Measurements from ENCODE around the gene HSPA1A. TPM values are rescaled to one million over a fixed set of nuclear protein-coding genes. Genes with fewer than 3 reads are reported as not detected.
A peak's percentile ranks its signal among the peaks of the same experiment; 100 is the strongest.

The HSPA1A gene
- total RNA-seq, 4 donors from 2014 or later = 170 to 304 (median 221) TPM

DNA sequence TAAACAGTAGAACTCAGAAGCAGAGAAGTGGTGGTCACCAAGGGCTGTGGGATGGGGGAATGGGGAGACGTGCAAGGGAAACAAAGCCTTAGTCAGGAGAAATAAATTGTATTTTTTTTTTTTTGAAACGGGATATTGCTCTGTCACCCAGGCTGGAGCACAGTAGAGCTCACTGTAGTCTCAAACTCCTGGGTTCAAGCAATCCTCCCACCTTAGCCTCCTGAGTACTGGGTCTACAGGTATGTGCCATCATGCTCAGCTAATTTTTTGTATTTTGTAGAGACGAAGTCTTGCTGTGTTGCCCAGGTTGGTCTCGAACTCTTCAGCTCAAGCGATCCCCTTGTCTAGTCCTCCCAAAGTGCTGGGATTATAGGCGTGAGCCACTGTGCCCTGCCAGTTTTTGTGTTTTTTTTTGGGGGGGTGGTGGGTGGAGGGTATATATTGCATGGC, 15.6 kb downstream of the HSPA1A start:
- Histone ChIP-seq H3K27ac (peak overlapping the region; percentile 81 to 98 (median 88)), H3K4me3 (peak overlapping the region; percentile 42 to 73 (median 58)), H3K9me3 (no peaks in the 10 kb centered on the region), H3K4me1 (peaks cover 0 to 43% (median 30%) of the 10 kb centered on the region in 4 donors), H3K36me3 (no peaks in the 10 kb centered on the region), H3K27me3 (no peaks in the 10 kb centered on the region)
- WGBS, 2 donors = 42 to 55% methylated on average over 6 of the region's 6 CpGs
- DNase-seq (ENCODE audit: low spot score in 2 of 2) = peak in 1 of 2 donors; percentile 12
- TF ChIP-seq POLR2A (IDR thresholded peaks at IDR 0.05) = no peak
- TF ChIP-seq EP300 (IDR thresholded peaks at IDR 0.05) = peak in 1 of 2 donors; percentile 20
- TF ChIP-seq, protein P1, sequence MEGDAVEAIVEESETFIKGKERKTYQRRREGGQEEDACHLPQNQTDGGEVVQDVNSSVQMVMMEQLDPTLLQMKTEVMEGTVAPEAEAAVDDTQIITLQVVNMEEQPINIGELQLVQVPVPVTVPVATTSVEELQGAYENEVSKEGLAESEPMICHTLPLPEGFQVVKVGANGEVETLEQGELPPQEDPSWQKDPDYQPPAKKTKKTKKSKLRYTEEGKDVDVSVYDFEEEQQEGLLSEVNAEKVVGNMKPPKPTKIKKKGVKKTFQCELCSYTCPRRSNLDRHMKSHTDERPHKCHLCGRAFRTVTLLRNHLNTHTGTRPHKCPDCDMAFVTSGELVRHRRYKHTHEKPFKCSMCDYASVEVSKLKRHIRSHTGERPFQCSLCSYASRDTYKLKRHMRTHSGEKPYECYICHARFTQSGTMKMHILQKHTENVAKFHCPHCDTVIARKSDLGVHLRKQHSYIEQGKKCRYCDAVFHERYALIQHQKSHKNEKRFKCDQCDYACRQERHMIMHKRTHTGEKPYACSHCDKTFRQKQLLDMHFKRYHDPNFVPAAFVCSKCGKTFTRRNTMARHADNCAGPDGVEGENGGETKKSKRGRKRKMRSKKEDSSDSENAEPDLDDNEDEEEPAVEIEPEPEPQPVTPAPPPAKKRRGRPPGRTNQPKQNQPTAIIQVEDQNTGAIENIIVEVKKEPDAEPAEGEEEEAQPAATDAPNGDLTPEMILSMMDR (IDR thresholded peaks at IDR 0.05) = no peak

DNA sequence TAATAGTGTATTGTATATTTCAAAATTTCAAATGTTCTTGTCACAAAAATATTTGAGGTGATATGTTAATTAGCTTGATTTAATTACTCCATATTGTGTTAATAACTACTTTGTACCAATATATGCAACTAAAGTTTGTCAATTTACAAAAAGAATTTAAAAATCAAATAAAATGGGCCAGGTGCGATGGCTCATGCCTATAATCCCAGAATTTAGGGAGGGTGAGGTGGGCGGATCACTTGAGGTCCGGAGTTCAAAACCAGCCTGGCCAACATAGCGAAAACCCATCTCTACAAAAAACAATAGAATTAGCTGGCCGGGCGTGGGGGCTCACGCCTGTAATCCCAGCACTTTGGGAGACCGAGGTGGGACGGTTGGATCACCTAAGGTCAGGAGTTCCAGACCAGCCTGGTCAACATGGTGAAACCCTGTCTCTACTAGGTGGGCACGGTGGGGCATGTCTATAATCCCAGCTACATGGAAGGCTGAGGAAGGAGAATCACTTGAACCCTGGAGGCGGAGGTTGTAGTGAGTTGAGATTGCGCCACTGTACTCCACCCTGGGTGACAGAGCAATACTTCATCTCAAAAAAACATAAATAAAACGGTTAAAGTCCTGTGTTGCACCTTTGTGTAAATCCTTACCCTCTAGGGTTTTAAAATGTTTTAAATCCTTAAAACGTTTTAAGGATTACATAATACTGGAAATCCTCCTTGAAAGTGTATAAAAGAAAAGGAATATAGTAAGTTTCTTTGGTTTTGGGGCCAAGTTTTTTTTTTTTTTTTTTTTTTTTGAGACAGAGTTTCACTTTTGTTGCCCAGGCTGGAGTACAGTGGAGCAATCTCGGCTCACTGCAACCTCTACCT, 16.2 kb downstream of the HSPA1A start:
- Histone ChIP-seq H3K27me3 (no peaks in the 10 kb centered on the region), H3K4me1 (peaks cover 0 to 43% (median 30%) of the 10 kb centered on the region in 4 donors), H3K9me3 (no peaks in the 10 kb centered on the region), H3K4me3 (peak overlapping the region in 1 of 4 donors; percentile 55), H3K27ac (peak overlapping the region; percentile 81 to 98 (median 88)), H3K36me3 (peaks cover 0 to 1% (median 0%) of the 10 kb centered on the region in 3 donors)
- peak in 1 of 2 donors; percentile 33 for DNase-seq (ENCODE audit: low spot score in 2 of 2)
- WGBS, 2 donors = 81 to 83% methylated on average over 15 of the region's 15 CpGs
- TF ChIP-seq POLR2A (IDR thresholded peaks at IDR 0.05) (no peak), EP300 (IDR thresholded peaks at IDR 0.05) (peak in 1 of 2 donors; percentile 36)

DNA sequence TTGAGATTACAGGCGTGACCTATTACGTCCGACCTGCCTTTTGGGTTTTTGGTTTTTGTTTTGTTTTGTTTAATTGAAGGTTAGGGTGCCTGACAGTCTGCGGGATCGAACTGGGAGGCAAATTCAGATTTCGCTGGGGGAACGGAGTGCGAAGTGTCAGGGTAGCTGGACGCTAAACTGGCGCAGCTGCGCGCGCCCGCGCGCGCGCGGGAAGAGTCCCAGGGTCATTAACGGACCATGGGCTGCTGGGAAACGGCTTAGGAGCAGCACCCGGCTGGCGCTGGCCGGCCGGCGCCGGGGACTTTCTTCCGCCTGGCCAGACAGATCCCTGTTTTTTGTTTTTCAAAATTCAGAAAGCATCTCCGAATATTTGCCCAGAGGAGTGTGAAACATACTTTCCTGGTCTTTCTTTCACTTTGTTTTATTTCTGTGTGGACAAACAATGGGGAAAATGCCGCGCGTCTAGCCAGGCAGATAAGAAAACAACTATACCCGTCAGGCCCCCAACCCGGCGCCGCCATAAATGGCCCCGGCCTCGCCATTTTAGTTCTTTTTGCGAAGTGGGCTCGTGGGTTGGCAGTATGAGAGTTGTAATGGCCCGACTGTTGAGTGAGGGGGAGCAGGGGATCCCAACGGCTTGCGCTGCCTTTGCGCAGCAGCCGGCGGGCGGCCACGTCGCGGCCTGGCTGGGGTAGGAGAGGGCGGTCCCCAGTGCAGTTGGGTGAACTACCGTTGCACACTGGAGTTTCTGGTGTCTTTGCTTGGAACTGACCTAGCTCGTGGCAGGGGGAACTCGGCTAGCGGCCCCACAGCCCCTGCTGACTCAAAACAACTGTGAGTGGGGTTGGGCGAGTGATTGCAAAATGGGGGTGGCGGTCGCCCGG, 19.3 kb downstream of the HSPA1A start:
- H3K36me3 ChIP-seq = peaks cover 0 to 31% (median 6%) of the 10 kb centered on the region in 3 donors
- H3K4me3 ChIP-seq = peak overlapping the region; percentile 83 to 95 (median 88)
- TF ChIP-seq, protein P1 (IDR thresholded peaks at IDR 0.05) = peak in 2 of 5 experiments; percentile 27 to 34
- TF ChIP-seq EP300 (IDR thresholded peaks at IDR 0.05) (peak; percentile 40 to 89), POLR2A (IDR thresholded peaks at IDR 0.05) (peak; percentile 82 to 85)
- peak overlapping the region; percentile 83 to 98 (median 95) for H3K27ac ChIP-seq
- 1% methylated on average over 56 to 58 of the region's 59 CpGs for WGBS, 2 donors
- no peaks in the 10 kb centered on the region for H3K9me3 ChIP-seq
- H3K27me3 ChIP-seq = no peaks in the 10 kb centered on the region
- peak; percentile 66 to 81 for DNase-seq (ENCODE audit: low spot score in 2 of 2)
- H3K4me1 ChIP-seq = peaks cover 0 to 67% (median 48%) of the 10 kb centered on the region in 4 donors

DNA sequence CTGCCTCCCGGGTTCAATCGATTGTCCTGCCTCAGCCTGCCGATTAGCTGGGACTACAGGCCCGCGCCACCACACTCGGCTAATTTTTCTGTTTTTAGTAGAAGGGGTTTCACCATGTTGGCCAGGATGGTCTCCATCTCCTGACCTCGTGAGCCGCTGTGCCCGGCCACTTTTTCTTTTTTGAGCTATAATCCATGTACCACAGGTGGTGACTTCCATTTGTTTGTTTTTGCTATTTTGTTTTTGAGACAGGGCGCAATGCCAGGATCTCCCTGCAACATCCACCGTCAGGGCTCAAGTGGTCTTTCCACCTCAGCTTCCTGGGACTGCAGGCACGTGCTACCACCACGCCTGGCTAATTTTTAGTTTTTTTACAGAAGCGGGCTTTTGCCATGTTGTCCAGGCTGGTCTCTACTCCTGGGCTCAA, 20.7 kb downstream of the HSPA1A start:
- Histone ChIP-seq H3K9me3 (no peaks in the 10 kb centered on the region), H3K4me3 (peak overlapping the region; percentile 2 to 95 (median 86)), H3K27me3 (no peaks in the 10 kb centered on the region), H3K36me3 (peaks cover 0 to 46% (median 14%) of the 10 kb centered on the region in 3 donors), H3K4me1 (peaks cover 0 to 61% (median 44%) of the 10 kb centered on the region in 4 donors), H3K27ac (peak overlapping the region; percentile 69 to 98 (median 88))
- WGBS, 2 donors = 22 to 52% methylated on average over 14 of the region's 14 CpGs
- TF ChIP-seq, protein P1 (IDR thresholded peaks at IDR 0.05) = no peak
- TF ChIP-seq POLR2A (IDR thresholded peaks at IDR 0.05) (no peak), EP300 (IDR thresholded peaks at IDR 0.05) (no peak)
- DNase-seq (ENCODE audit: low spot score in 2 of 2) = no peak
